Suprapubic skin (tissue), 4 donors: ENCODE data around the gene TLR9.

Source experiments
- CTCF ChIP-seq, 2 donors: fragments of 200-600 bp in 1 of 2; fragments of 450-650 bp in 1 of 2; sonication (generic) in 1 of 2; IDR thresholded peaks; one replicate each; pipeline ENCODE4 v1.5.1; 2016 to 2019; ENCODE audit warnings: antibody characterized with exemption in 2 of 2, mild to moderate bottlenecking in 1 of 2, moderate library complexity in 1 of 2
- EP300 ChIP-seq: sonication (generic); formaldehyde crosslinking; IDR thresholded peaks from one replicate; pipeline ENCODE4 v1.6.1; 2017; ENCODE audit warnings: antibody characterized with exemption
- POLR2A ChIP-seq, 2 donors: fragments of 450-650 bp; IDR thresholded peaks; one replicate each; pipeline ENCODE4 v1.6.1; 2017; ENCODE audit warnings: antibody characterized with exemption in 2 of 2, mild to moderate bottlenecking in 2 of 2, moderate library complexity in 2 of 2
- POLR2AphosphoS5 ChIP-seq, 3 donors: sonication (generic); formaldehyde crosslinking; IDR thresholded peaks; one replicate each; pipeline ENCODE4 v1.6.1; 2017; ENCODE audit warnings: antibody characterized with exemption in 3 of 3

- TF ChIP-seq CTCF (IDR thresholded peaks at IDR 0.05) (no peak), POLR2A (IDR thresholded peaks at IDR 0.05) (no peak), POLR2AphosphoS5 (IDR thresholded peaks at IDR 0.05) (no peak), EP300 (no peak)
Observed at GRCh38 chr3:52186729-52187128, 38.7 kb downstream of the TLR9 start.
